DOHH2 (cell line): ENCODE measurements around the gene TECR.
"Not testable (repeated sequence)": the region's sequence is repeated elsewhere in the genome, so short reads cannot be mapped to it uniquely, and the experiment has no call there.

Experiments used
- H3F3A ChIP-seq: fragments of 200-600 bp; sonication (generic), shearing (Covaris generic); 2 replicates; pipeline ENCODE4 v1.6.0; 2016; ENCODE audit warnings: antibody characterized with exemption, mild to moderate bottlenecking; ENCODE audit not compliant: control insufficient read depth, insufficient read depth
- H3K27ac ChIP-seq: fragments of 200-600 bp; sonication (generic); 2 replicates; pipeline ENCODE4 v1.5.1; 2014; ENCODE audit warnings: low read depth, mild to moderate bottlenecking, low read length, moderate library complexity
- H3K27me3 ChIP-seq: fragments of 200-600 bp; sonication (generic); 2 replicates; pipeline ENCODE4 v1.6.1; 2014; ENCODE audit warnings: mild to moderate bottlenecking, low read length, mixed read lengths; ENCODE audit not compliant: control insufficient read depth
- H3K36me3 ChIP-seq: fragments of 200-600 bp; sonication (generic); 2 replicates; pipeline ENCODE4 v1.6.1; 2014; ENCODE audit warnings: mild to moderate bottlenecking, low read length, moderate library complexity, mixed read lengths; ENCODE audit not compliant: control insufficient read depth
- H3K4me1 ChIP-seq: fragments of 200-600 bp; sonication (generic); 2 replicates; pipeline ENCODE4 v1.6.1; 2014; ENCODE audit warnings: mild to moderate bottlenecking, low read length, mixed read lengths; ENCODE audit not compliant: control insufficient read depth
- H3K4me2 ChIP-seq: fragments of 200-600 bp; sonication (generic); 2 replicates; pipeline ENCODE4 v1.6.0; 2014; ENCODE audit warnings: mild to moderate bottlenecking, low read length, moderate library complexity
- H3K4me3 ChIP-seq: fragments of 200-600 bp; sonication (generic); 2 replicates; pipeline ENCODE4 v1.5.1; 2014; ENCODE audit warnings: mild to moderate bottlenecking, low read length, mixed read lengths
- H3K79me2 ChIP-seq: fragments of 200-600 bp; sonication (generic); 2 replicates; pipeline ENCODE4 v1.6.1; 2014; ENCODE audit warnings: mild to moderate bottlenecking, low read length, mixed read lengths; ENCODE audit not compliant: control insufficient read depth
- H3K9me2 ChIP-seq: fragments of 200-600 bp; sonication (generic); replicated peaks from 2 replicates; pipeline ENCODE4 v1.6.1; 2014; ENCODE audit warnings: mild to moderate bottlenecking, low read length, mixed read lengths; ENCODE audit not compliant: control insufficient read depth
- H3K9me3 ChIP-seq: fragments of 200-600 bp; sonication (generic); 2 replicates; pipeline ENCODE4 v1.6.1; 2014; ENCODE audit warnings: antibody characterized with exemption, low read length, mixed read lengths; ENCODE audit not compliant: control insufficient read depth, insufficient read depth
- H4K20me1 ChIP-seq: fragments of 200-600 bp; sonication (generic); 2 replicates; pipeline ENCODE4 v1.6.0; 2014; ENCODE audit warnings: low read depth, mild to moderate bottlenecking, antibody characterized with exemption, low read length, moderate library complexity; ENCODE audit not compliant: control insufficient read depth, insufficient read depth
- EZH2phosphoT487 ChIP-seq: fragments of 200-600 bp; sonication (generic); IDR thresholded peaks from 2 replicates; pipeline ENCODE4 v1.6.1; 2017; ENCODE audit warnings: borderline replicate concordance, mild to moderate bottlenecking, antibody characterized with exemption, low read length, moderate library complexity, mixed read lengths
- TF ChIP-seq, protein P1 (sequence below): fragments of 200-600 bp; sonication (generic); IDR thresholded peaks from one replicate; pipeline ENCODE4 v1.5.1; 2014; ENCODE audit warnings: antibody characterized with exemption, mild to moderate bottlenecking, low read depth, low read length; ENCODE audit not compliant: poor library complexity, severe bottlenecking

Gene TECR

DNA sequence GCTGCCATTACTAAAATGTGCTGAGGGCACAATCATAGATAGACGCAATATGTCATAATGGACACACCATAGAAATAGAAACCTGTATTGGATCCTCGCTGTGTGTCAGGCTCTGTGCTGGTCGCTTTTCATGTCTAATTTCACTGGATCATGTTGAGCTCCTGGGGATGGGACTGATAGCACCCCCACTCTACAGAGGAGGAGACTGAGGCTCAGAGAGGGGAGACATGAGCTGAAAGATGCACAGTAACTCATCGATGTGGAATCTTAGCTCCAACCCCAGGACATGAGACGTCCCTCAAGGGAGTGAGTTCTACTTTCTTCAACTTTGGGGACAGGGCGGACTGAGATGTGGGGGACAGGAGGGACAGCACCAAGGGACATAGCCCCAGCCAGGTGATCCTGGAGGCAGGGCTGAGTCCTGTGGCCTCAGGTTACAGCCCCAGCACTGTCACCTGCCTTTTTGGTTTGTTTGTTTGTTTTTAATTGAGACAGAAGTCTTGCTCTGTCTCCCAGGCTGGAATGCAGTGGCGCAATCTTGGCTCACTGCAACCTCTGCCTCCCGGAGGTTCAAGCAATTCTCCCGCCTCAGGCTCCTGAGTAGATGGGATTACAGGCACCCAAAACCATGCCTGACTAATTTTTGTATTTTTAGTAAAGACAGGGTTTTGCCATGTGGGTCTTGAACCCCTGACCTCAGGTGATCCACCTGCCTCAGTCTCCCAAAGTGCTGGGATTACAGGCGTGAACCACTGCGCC lies 26.9 kb upstream of the TECR start:
- Histone ChIP-seq H3K36me3 (no peaks in the 10 kb centered on the region), H3K4me2 (no peak overlapping the region), H3K79me2 (no peaks in the 10 kb centered on the region), H3K9me3 (no peaks in the 10 kb centered on the region), H3K4me1 (peaks cover 5% of the 10 kb centered on the region), H3K27ac (no peak overlapping the region), H3K4me3 (no peak overlapping the region), H3K27me3 (0 out of 2 replicates have a peak, but pooled peaks cover 2% of the 10 kb centered on the region), H4K20me1 (no peaks in the 10 kb centered on the region), H3F3A (no peaks in the 10 kb centered on the region), H3K9me2 (no peaks in the 10 kb centered on the region)
- TF ChIP-seq, protein P1, sequence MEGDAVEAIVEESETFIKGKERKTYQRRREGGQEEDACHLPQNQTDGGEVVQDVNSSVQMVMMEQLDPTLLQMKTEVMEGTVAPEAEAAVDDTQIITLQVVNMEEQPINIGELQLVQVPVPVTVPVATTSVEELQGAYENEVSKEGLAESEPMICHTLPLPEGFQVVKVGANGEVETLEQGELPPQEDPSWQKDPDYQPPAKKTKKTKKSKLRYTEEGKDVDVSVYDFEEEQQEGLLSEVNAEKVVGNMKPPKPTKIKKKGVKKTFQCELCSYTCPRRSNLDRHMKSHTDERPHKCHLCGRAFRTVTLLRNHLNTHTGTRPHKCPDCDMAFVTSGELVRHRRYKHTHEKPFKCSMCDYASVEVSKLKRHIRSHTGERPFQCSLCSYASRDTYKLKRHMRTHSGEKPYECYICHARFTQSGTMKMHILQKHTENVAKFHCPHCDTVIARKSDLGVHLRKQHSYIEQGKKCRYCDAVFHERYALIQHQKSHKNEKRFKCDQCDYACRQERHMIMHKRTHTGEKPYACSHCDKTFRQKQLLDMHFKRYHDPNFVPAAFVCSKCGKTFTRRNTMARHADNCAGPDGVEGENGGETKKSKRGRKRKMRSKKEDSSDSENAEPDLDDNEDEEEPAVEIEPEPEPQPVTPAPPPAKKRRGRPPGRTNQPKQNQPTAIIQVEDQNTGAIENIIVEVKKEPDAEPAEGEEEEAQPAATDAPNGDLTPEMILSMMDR = no peak
- TF ChIP-seq EZH2phosphoT487 = no peak

DNA sequence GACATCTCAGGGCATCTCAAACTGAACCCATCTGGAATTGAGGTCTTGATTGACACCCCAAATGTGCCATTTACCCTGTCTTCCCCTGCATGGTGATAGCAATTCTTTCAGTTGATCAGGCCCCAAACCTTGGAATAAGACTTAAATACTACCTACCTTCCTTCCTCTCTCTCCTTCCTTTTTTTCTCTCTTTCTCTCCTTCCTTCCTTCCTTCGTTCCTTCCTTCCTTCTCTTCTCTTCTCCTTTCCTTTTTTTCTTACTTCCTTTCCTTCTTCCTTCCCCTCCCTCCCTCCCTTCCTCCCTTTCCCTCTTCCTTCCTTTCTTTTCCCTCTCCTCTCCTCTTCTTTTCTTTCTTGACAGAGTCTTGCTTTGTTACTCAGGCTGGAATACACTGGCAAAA lies 26.1 kb upstream of the TECR start:
- Histone ChIP-seq H3K9me3 (no peaks in the 10 kb centered on the region), H3K4me2 (no peak overlapping the region), H3F3A (no peaks in the 10 kb centered on the region), H4K20me1 (no peaks in the 10 kb centered on the region), H3K9me2 (no peaks in the 10 kb centered on the region), H3K27me3 (0 out of 2 replicates have a peak, but pooled peaks cover 2% of the 10 kb centered on the region), H3K27ac (no peak overlapping the region), H3K36me3 (no peaks in the 10 kb centered on the region), H3K4me3 (no peak overlapping the region), H3K79me2 (no peaks in the 10 kb centered on the region), H3K4me1 (peaks cover 5% of the 10 kb centered on the region)
- TF ChIP-seq, protein P1 = no peak
- no peak for TF ChIP-seq EZH2phosphoT487

DNA sequence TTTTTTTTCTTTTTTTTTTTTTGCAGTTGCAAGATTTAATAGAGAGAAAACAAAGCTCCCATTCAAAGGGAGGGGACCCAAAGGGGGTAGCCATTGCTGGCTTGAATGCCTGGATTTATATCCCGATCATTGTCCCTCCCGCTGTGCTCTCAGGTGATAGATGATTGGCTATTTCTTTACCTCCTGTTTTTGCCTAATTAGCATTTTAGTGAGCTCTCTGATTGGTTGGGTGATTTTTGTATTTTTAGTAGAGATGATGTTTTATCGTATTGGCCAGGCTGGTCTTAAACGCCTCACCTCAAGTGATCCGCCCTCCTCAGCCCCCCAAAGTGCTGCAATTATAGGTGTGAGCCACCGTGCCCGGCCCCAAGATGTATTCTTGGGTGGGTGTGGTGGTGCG lies 24.8 kb upstream of the TECR start:
- not testable (repeated sequence) for H3K9me2 ChIP-seq, H3K4me1 ChIP-seq, H3F3A ChIP-seq, H3K79me2 ChIP-seq, H3K27me3 ChIP-seq, H4K20me1 ChIP-seq, H3K36me3 ChIP-seq, H3K9me3 ChIP-seq, H3K27ac ChIP-seq, H3K4me3 ChIP-seq, H3K4me2 ChIP-seq

DNA sequence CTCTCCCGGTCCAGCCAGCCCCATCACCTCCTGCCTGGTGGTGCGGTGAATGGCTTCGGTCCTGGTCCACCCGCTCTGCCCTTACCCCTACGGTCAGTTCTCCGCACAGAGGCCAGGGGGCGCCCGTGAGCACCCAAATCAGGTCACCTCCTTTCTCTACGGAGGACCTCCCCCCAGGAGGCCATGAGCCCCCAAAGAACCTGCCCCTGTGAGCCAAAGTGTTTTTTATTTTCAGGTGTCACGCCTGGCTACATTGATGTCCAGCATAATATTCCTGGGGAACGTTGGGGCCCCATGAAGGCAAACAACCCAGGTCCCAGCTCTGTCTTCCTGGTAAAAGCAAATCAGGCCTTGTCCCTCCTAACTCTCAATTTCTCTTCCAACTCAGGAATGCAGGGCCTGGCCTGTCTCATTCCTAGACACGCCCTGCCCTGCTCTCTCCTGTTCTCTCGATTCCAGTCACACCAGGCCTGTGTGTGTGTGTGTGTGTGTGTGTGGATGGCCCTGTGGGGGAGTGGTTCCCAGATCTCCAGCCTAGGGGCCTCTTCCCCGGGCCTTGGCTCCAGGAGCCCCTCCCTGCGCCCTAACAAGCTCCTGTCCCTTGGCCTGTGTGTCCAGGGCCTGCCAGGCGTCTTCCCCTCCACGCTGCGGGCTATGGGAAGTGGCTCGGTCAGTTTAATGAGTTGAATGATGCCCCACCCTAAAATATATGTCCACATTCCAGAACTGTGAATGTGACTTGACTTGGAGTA lies 23.7 kb upstream of the TECR start:
- Histone ChIP-seq H3K36me3 (no peaks in the 10 kb centered on the region), H3K27ac (no peak overlapping the region), H3K4me2 (no peak overlapping the region), H3K9me3 (no peaks in the 10 kb centered on the region), H3K79me2 (no peaks in the 10 kb centered on the region), H4K20me1 (no peaks in the 10 kb centered on the region), H3F3A (no peaks in the 10 kb centered on the region), H3K9me2 (no peaks in the 10 kb centered on the region), H3K4me1 (peaks cover 5% of the 10 kb centered on the region), H3K27me3 (no peaks in the 10 kb centered on the region), H3K4me3 (no peak overlapping the region)
- TF ChIP-seq EZH2phosphoT487 = no peak
- TF ChIP-seq, protein P1 = peak; percentile 88
